Fibroblast of lung (primary cell): ENCODE measurements around the gene HLA-DOA. TPM values are rescaled to one million over a fixed set of nuclear protein-coding genes. Genes with fewer than 3 reads are reported as not detected.

Experiments
- DNase-seq, 2 donors: peaks; one replicate each; pipeline versions ENCODE4 v3.0.0 to v3.0.0-alpha.2; 2010; ENCODE audit warnings: low read depth in 2 of 2
- H2AFZ ChIP-seq: 2 replicates; pipeline ENCODE4 v1.5.1; 2012; ENCODE audit warnings: low read length, control low read depth, inconsistent platforms
- H3K27ac ChIP-seq: 2 replicates; pipeline ENCODE4 v1.5.1; 2011; ENCODE audit warnings: low read length, control low read depth; ENCODE audit not compliant: insufficient read depth
- H3K27me3 ChIP-seq: 2 replicates; pipeline ENCODE4 v1.5.1; 2011; ENCODE audit warnings: mild to moderate bottlenecking, low read length; ENCODE audit not compliant: control insufficient read depth, insufficient read depth
- H3K36me3 ChIP-seq: 2 replicates; pipeline ENCODE4 v1.5.1; 2011; ENCODE audit warnings: low read length; ENCODE audit not compliant: control insufficient read depth, insufficient read depth
- H3K4me1 ChIP-seq: 2 replicates; pipeline ENCODE4 v1.5.1; 2011; ENCODE audit warnings: low read length; ENCODE audit not compliant: control insufficient read depth, insufficient read depth; ENCODE audit errors: extremely low read depth
- H3K4me2 ChIP-seq: 2 replicates; pipeline ENCODE4 v1.5.1; 2011; ENCODE audit warnings: low read length, control low read depth; ENCODE audit not compliant: insufficient read depth; ENCODE audit errors: extremely low read depth
- H3K4me3 ChIP-seq, 4 experiments: fragments of 200-600 bp in 1 of 4; sonication (generic) in 1 of 4; replicated peaks in 1 of 4; 2 replicates each; pipeline ENCODE4 v1.5.1; 2011 to 2016; ENCODE audit warnings: low read length in 4 of 4, low read depth in 3 of 4, mild to moderate bottlenecking in 3 of 4, control low read depth in 2 of 4, inconsistent platforms in 1 of 4, mixed read lengths in 1 of 4; ENCODE audit not compliant: insufficient read depth in 1 of 4; ENCODE audit errors: control extremely low read depth in 1 of 4
- H3K79me2 ChIP-seq: 2 replicates; pipeline ENCODE4 v1.5.1; 2012; ENCODE audit warnings: mild to moderate bottlenecking, low read length, inconsistent platforms; ENCODE audit not compliant: control insufficient read depth, insufficient read depth
- H3K9ac ChIP-seq: 2 replicates; pipeline ENCODE4 v1.5.1; 2011; ENCODE audit warnings: mild to moderate bottlenecking, low read length, control low read depth; ENCODE audit not compliant: insufficient read depth
- H3K9me3 ChIP-seq: 2 replicates; pipeline ENCODE4 v1.5.1; 2012; ENCODE audit warnings: low read depth, low read length; ENCODE audit not compliant: control insufficient read depth, insufficient read depth
- H4K20me1 ChIP-seq: 2 replicates; pipeline ENCODE4 v1.5.1; 2011; ENCODE audit warnings: low read length; ENCODE audit not compliant: control insufficient read depth, insufficient read depth; ENCODE audit errors: extremely low read depth
- EZH2 ChIP-seq: IDR thresholded peaks from 2 replicates; pipeline ENCODE4 v1.5.1; 2012; ENCODE audit warnings: low read length, control low read depth, mild to moderate bottlenecking; ENCODE audit errors: missing control alignments
- polyA plus RNA-seq, 2 donors: library from polyadenylated mRNA; depleted of rRNA in 1 of 2; stranded (reverse) in 1 of 2; unstranded in 1 of 2; fragments of >200 nt; gene quantifications; 2 replicates each; pipeline ENCODE4 v1.2.1, GENCODE V29; 2011 to 2012; ENCODE audit warnings: missing spikeins in 1 of 2
- total RNA-seq: library from RNA; depleted of rRNA; stranded (reverse); fragments of >200 nt; gene quantifications from 2 replicates; pipeline ENCODE4 v1.2.1, GENCODE V29; 2014
- TF ChIP-seq, protein P1 (sequence below), 2 donors: IDR thresholded peaks in 1 of 2; conservative IDR thresholded peaks in 1 of 2; 1 replicate in 1 of 2; 2 replicates in 1 of 2; pipeline ENCODE4 v1.5.1; 2011 to 2012; ENCODE audit warnings: low read length in 2 of 2, control low read depth in 1 of 2, inconsistent platforms in 1 of 2, low read depth in 1 of 2, mild to moderate bottlenecking in 1 of 2

HLA-DOA gene
- total and polyA plus RNA-seq, 2 donors (not counting 1 experiment from before 2014, with no cell fraction given) = not detected

DNA sequence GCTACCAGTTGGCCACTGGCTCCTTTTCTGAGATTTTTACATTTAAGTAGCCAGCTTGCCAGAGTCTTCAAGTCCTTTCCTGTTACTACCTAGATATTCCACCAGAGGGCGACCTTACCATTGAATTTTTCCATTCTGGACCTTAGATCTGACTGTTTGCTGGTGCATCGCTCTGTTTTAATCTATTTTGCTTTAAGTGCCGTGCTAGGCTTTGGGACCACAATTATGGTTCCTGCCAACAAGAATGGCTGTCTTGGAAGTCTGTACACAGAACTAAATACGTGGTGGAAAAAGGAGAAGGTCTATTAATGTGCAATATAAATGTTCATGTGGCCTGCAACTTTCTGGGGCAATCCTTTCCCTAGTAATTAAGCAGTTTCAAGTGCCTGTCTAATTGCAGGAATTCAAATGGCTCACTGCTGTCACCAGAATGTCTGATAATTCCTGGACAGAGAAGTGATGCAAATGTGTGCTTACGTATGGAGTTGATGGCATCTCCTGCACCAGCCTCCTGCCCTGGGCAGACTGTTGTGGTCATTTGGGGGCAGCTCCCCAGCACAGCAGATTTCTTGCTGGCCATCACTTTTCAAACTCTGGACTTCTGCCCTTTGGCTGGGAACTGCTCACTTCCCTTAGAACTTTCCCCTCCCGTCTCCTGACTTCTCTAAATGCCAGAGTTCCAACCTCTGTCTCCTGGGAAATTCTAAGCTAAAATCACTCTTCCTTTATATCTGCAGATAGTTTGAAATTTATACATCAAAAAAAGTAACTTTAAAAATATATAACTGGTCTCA, 5.6 kb upstream of the HLA-DOA start:
- no peaks in the 10 kb centered on the region for H3K79me2 ChIP-seq
- H3K27ac ChIP-seq = no peak overlapping the region
- no peak for TF ChIP-seq EZH2
- TF ChIP-seq, protein P1, sequence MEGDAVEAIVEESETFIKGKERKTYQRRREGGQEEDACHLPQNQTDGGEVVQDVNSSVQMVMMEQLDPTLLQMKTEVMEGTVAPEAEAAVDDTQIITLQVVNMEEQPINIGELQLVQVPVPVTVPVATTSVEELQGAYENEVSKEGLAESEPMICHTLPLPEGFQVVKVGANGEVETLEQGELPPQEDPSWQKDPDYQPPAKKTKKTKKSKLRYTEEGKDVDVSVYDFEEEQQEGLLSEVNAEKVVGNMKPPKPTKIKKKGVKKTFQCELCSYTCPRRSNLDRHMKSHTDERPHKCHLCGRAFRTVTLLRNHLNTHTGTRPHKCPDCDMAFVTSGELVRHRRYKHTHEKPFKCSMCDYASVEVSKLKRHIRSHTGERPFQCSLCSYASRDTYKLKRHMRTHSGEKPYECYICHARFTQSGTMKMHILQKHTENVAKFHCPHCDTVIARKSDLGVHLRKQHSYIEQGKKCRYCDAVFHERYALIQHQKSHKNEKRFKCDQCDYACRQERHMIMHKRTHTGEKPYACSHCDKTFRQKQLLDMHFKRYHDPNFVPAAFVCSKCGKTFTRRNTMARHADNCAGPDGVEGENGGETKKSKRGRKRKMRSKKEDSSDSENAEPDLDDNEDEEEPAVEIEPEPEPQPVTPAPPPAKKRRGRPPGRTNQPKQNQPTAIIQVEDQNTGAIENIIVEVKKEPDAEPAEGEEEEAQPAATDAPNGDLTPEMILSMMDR (conservative IDR thresholded peaks at IDR 0.05 in 1 of 2, IDR thresholded peaks at IDR 0.05 in 1 of 2; ENCODE audit: low read depth in 1 of 2, low read length in 2 of 2) = peak; percentile 48 to 71
- peak; percentile 66 to 91 for DNase-seq
- H3K27me3 ChIP-seq = peaks cover 21% of the 10 kb centered on the region
- no peak overlapping the region for H2AFZ ChIP-seq
- H3K4me2 ChIP-seq = no peak overlapping the region
- H4K20me1 ChIP-seq = no peaks in the 10 kb centered on the region
- H3K9ac ChIP-seq = no peak overlapping the region
- H3K4me3 ChIP-seq = no peak overlapping the region
- H3K4me1 ChIP-seq = no peaks in the 10 kb centered on the region
- no peaks in the 10 kb centered on the region for H3K9me3 ChIP-seq
- H3K36me3 ChIP-seq = no peaks in the 10 kb centered on the region

DNA sequence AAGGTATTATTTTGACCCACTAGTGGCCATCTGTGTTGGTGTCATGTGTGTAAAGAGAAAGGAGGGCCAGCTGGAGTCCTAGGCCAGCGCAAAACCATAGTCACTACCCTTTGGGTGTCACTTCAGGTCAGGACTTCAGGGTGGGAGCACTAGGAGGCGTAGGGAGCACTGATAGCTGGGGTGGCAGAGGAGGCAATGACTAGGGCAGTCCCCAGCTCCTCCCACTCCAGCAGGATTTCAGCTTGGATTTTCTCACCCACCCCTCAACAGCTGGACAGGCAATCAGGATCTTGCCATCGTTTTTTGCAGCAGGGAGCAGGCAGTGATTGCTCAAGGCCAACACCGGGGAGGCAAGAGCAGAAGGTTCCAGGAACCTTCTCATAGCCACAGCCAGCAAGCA, 4.2 kb upstream of the HLA-DOA start:
- no peaks in the 10 kb centered on the region for H3K79me2 ChIP-seq
- no peak for DNase-seq
- H3K9me3 ChIP-seq = no peaks in the 10 kb centered on the region
- H3K9ac ChIP-seq = no peak overlapping the region
- no peaks in the 10 kb centered on the region for H4K20me1 ChIP-seq
- H3K27ac ChIP-seq = no peak overlapping the region
- H3K4me3 ChIP-seq = no peak overlapping the region
- no peak overlapping the region for H3K4me2 ChIP-seq
- peak; percentile 45 for TF ChIP-seq EZH2
- TF ChIP-seq, protein P1 (conservative IDR thresholded peaks at IDR 0.05 in 1 of 2, IDR thresholded peaks at IDR 0.05 in 1 of 2; ENCODE audit: low read depth in 1 of 2, low read length in 2 of 2) = no peak
- H2AFZ ChIP-seq = no peak overlapping the region
- peaks cover 25% of the 10 kb centered on the region for H3K27me3 ChIP-seq
- H3K4me1 ChIP-seq = no peaks in the 10 kb centered on the region
- no peaks in the 10 kb centered on the region for H3K36me3 ChIP-seq

DNA sequence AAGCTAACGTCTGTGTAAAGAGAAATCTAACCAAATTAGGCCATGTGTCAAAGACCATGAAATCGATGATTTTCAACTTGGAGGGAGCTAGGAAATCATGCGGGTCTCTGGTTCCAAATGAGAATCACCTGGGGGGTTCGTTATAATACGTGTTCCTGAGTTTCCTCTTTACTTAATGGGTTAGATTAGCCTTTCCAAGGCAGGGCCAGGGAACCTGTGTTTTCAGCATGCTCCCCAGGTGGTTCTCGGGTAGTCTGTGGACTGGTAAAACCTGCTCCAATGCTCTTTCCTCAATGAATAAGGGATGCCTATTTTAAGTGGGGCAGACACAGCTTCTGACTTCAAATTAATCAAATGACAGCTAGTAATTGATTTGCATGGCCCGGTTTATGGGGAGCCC, 965 bp upstream of the HLA-DOA start:
- no peak overlapping the region for H3K27ac ChIP-seq

More for the DNA sequence above, 965 bp upstream of the HLA-DOA start:
- no peaks in the 10 kb centered on the region for H3K4me1 ChIP-seq
- H3K36me3 ChIP-seq = no peaks in the 10 kb centered on the region
- no peak overlapping the region for H2AFZ ChIP-seq
- TF ChIP-seq EZH2 = no peak
- TF ChIP-seq, protein P1 (conservative IDR thresholded peaks at IDR 0.05 in 1 of 2, IDR thresholded peaks at IDR 0.05 in 1 of 2; ENCODE audit: low read depth in 1 of 2, low read length in 2 of 2) = no peak
- H3K9me3 ChIP-seq = no peaks in the 10 kb centered on the region
- no peak overlapping the region for H3K4me2 ChIP-seq
- peaks cover 12% of the 10 kb centered on the region for H3K27me3 ChIP-seq
- H3K4me3 ChIP-seq = no peak overlapping the region
- no peaks in the 10 kb centered on the region for H3K79me2 ChIP-seq
- no peak overlapping the region for H3K9ac ChIP-seq
- no peaks in the 10 kb centered on the region for H4K20me1 ChIP-seq
- no peak for DNase-seq
